Measurements from ENCODE around the gene LLGL2.

Gene LLGL2

GRCh38 chr17:75551266-75551665 lies 25.8 kb downstream of the LLGL2 start:
- H3K36me3 ChIP-seq (ENCODE audit: control insufficient read depth, low read length): no peaks in the 10 kb centered on the region
- H3K4me2 ChIP-seq (ENCODE audit: low read length): no peak overlapping the region
- H3K79me2 ChIP-seq (ENCODE audit: control insufficient read depth, low read length): no peaks in the 10 kb centered on the region
- no peaks in the 10 kb centered on the region for H3K9me3 ChIP-seq (ENCODE audit: control insufficient read depth, insufficient read depth, low read length)
- no peaks in the 10 kb centered on the region for H4K20me1 ChIP-seq (ENCODE audit: control insufficient read depth, insufficient read depth, low read depth, low read length)
- H3K27me3 ChIP-seq (ENCODE audit: control insufficient read depth, low read length): no peaks in the 10 kb centered on the region
- no peaks in the 10 kb centered on the region for H3K4me1 ChIP-seq (ENCODE audit: control insufficient read depth, low read length)
- H3K27ac ChIP-seq (ENCODE audit: low read depth, low read length): no peak overlapping the region
- H3K9me2 ChIP-seq (replicated peaks; ENCODE audit: control insufficient read depth, low read length): no peaks in the 10 kb centered on the region
- TF ChIP-seq, protein P1, sequence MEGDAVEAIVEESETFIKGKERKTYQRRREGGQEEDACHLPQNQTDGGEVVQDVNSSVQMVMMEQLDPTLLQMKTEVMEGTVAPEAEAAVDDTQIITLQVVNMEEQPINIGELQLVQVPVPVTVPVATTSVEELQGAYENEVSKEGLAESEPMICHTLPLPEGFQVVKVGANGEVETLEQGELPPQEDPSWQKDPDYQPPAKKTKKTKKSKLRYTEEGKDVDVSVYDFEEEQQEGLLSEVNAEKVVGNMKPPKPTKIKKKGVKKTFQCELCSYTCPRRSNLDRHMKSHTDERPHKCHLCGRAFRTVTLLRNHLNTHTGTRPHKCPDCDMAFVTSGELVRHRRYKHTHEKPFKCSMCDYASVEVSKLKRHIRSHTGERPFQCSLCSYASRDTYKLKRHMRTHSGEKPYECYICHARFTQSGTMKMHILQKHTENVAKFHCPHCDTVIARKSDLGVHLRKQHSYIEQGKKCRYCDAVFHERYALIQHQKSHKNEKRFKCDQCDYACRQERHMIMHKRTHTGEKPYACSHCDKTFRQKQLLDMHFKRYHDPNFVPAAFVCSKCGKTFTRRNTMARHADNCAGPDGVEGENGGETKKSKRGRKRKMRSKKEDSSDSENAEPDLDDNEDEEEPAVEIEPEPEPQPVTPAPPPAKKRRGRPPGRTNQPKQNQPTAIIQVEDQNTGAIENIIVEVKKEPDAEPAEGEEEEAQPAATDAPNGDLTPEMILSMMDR (IDR thresholded peaks at IDR 0.05; ENCODE audit: low read depth, low read length, poor library complexity, severe bottlenecking): no peak
- H3F3A ChIP-seq (ENCODE audit: control insufficient read depth, insufficient read depth): no peaks in the 10 kb centered on the region
- no peak overlapping the region for H3K4me3 ChIP-seq (ENCODE audit: low read length)

DNA sequence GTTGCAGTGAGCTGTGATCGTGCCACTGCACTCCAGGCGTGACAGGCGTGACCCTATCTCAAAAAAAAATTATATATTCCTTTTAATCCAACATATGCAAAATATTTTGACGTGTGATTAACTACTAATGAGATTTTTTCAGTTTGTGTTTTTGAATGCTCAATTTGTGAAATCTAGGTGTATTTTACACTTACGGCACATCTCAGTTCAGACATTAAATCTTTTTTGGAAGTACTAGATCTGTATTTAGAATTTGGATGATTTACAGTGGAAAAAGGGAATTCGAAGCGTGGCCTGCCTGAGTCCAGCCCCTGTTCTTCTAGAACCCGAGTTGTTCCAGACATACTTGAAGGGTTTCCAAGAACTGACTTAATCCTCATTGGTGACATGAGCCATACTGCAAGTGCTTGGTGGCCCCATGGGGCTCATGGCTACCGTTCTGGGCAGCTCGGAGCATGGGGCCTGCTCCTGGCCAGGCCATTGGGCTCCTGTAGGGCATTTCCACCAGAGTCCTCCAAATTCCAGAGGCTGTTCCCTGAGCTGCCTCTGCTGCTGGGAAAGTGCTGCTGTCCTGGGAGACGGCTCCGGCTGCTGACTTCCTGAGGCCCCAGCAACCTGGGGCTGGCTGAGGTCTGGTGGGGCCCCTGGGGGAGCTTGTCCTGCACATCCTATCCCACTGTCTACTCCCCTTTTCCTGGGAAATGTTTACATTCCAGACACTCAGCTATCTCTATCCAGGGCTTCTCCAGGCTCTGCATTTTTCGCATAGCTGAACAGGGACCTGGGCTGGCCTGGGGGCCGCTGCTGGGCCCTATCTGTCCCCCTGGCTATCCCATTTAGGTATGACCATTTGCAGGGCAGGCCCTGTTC lies 27.2 kb downstream of the LLGL2 start:
- Histone ChIP-seq H3K27ac (ENCODE audit: low read depth, low read length) (no peak overlapping the region), H3K4me2 (ENCODE audit: low read length) (no peak overlapping the region), H3K79me2 (ENCODE audit: control insufficient read depth, low read length) (no peaks in the 10 kb centered on the region), H3K9me2 (replicated peaks; ENCODE audit: control insufficient read depth, low read length) (no peaks in the 10 kb centered on the region), H3F3A (ENCODE audit: control insufficient read depth, insufficient read depth) (no peaks in the 10 kb centered on the region), H3K4me3 (ENCODE audit: low read length) (no peak overlapping the region), H3K9me3 (ENCODE audit: control insufficient read depth, insufficient read depth, low read length) (no peaks in the 10 kb centered on the region), H4K20me1 (ENCODE audit: control insufficient read depth, insufficient read depth, low read depth, low read length) (no peaks in the 10 kb centered on the region), H3K27me3 (ENCODE audit: control insufficient read depth, low read length) (no peaks in the 10 kb centered on the region), H3K4me1 (ENCODE audit: control insufficient read depth, low read length) (no peaks in the 10 kb centered on the region), H3K36me3 (ENCODE audit: control insufficient read depth, low read length) (no peaks in the 10 kb centered on the region)
- TF ChIP-seq, protein P1 (IDR thresholded peaks at IDR 0.05; ENCODE audit: low read depth, low read length, poor library complexity, severe bottlenecking): no peak
- no peak for TF ChIP-seq EZH2phosphoT487 (IDR thresholded peaks at IDR 0.05; ENCODE audit: borderline replicate concordance, low read length)

DNA sequence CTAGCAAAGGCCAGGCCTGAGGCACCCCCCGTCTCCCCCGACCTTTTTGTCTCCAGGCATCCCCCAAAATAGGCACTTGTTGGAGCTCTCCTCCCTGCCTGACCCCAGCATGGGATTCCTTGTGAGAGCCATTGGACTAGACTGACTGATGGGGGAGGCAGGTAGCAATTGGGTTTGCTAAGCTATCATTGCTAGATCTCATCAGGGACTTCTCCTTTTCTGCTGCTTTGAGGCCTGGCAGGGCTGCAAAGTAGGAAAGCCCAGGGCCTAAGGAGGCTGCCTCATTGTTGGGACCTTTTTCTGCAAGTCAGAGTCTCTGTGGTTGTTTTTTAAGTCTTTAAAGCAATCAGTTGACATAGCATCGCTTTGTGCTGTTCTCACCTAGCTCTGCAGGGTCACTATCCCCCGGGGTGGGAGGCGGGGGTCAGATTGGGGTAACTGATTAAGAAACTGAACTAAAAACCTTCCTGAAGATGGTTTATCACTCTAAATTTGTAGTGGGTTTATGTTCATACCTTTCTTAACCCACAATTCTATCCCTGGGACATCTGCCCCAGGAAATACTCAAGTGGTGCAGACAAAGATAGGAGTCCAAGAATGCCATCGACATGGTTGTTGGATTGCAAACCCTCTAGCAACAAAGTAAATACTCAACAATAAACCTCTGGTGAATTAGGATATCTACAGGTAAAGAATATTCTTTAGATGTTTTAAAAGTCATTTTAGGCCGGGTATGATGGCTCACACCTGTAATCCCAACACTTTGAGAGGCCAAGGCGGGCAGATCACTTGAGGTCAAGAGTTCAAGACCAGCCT lies 28.0 kb downstream of the LLGL2 start:
- H3K27ac ChIP-seq (ENCODE audit: low read depth, low read length): no peak overlapping the region

More for the DNA sequence above, 28.0 kb downstream of the LLGL2 start:
- Histone ChIP-seq H3K4me1 (ENCODE audit: control insufficient read depth, low read length) (no peaks in the 10 kb centered on the region), H3K4me3 (ENCODE audit: low read length) (no peak overlapping the region), H3K4me2 (ENCODE audit: low read length) (no peak overlapping the region), H3K27me3 (ENCODE audit: control insufficient read depth, low read length) (no peaks in the 10 kb centered on the region), H3F3A (ENCODE audit: control insufficient read depth, insufficient read depth) (no peaks in the 10 kb centered on the region), H3K79me2 (ENCODE audit: control insufficient read depth, low read length) (no peaks in the 10 kb centered on the region), H3K36me3 (ENCODE audit: control insufficient read depth, low read length) (no peaks in the 10 kb centered on the region), H3K9me3 (ENCODE audit: control insufficient read depth, insufficient read depth, low read length) (no peaks in the 10 kb centered on the region), H3K9me2 (replicated peaks; ENCODE audit: control insufficient read depth, low read length) (no peaks in the 10 kb centered on the region), H4K20me1 (ENCODE audit: control insufficient read depth, insufficient read depth, low read depth, low read length) (no peaks in the 10 kb centered on the region)
- TF ChIP-seq EZH2phosphoT487 (IDR thresholded peaks at IDR 0.05; ENCODE audit: borderline replicate concordance, low read length): no peak
- TF ChIP-seq, protein P1 (IDR thresholded peaks at IDR 0.05; ENCODE audit: low read depth, low read length, poor library complexity, severe bottlenecking): no peak
